Coronary artery (tissue), 2 donors: Measurements from ENCODE around the gene WDR7.

Experiments
- DNase-seq: peaks from one replicate; pipeline ENCODE4 v3.0.0-alpha.2; 2017; ENCODE audit warnings: low spot score
- H3K27ac ChIP-seq, 2 donors: fragments of 200-600 bp; sonication (generic); one replicate each; pipeline ENCODE4 v1.5.1; 2016 to 2019
- H3K4me3 ChIP-seq: fragments of 200-600 bp; sonication (generic); 2 replicates; pipeline ENCODE4 v1.5.1; 2016; ENCODE audit warnings: mild to moderate bottlenecking, moderate library complexity
- TF ChIP-seq, protein P1 (sequence below): fragments of 200-600 bp; sonication (generic); IDR thresholded peaks from one replicate; pipeline ENCODE4 v1.5.1; 2019; ENCODE audit warnings: antibody characterized with exemption

Gene WDR7

DNA sequence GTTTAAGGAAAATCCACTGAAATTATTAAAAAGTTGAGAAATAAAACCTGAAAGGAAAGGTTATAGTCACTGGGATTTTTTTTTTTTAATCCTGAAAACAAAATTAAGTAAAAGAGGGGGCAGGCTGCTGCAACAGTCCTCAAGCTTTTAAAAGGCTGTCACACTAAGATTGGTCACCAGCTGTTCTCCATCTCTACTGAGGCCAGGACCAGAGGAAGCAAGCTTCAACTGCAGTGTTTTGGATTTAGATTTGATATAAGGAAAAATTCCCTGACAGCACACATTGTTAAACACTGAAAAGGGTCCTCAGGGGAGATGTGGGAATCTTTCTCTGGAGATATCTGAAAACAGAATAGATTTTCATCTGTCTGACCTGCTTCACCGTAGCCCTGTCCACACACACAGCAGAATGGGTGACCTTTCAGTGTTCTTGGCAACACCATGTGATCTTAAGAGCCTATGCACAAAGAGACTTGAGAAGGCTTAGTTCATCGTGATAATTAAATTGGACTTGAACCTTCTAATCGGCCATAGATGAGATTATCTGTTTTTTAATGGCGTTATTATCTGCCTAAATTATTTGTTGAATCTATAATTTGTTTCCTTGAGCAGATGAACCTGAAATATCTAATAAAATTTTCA, 363.7 kb downstream of the WDR7 start:
- no peak overlapping the region for H3K27ac ChIP-seq
- TF ChIP-seq, protein P1, sequence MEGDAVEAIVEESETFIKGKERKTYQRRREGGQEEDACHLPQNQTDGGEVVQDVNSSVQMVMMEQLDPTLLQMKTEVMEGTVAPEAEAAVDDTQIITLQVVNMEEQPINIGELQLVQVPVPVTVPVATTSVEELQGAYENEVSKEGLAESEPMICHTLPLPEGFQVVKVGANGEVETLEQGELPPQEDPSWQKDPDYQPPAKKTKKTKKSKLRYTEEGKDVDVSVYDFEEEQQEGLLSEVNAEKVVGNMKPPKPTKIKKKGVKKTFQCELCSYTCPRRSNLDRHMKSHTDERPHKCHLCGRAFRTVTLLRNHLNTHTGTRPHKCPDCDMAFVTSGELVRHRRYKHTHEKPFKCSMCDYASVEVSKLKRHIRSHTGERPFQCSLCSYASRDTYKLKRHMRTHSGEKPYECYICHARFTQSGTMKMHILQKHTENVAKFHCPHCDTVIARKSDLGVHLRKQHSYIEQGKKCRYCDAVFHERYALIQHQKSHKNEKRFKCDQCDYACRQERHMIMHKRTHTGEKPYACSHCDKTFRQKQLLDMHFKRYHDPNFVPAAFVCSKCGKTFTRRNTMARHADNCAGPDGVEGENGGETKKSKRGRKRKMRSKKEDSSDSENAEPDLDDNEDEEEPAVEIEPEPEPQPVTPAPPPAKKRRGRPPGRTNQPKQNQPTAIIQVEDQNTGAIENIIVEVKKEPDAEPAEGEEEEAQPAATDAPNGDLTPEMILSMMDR: no peak
- no peak overlapping the region for H3K4me3 ChIP-seq
- DNase-seq: no peak

DNA sequence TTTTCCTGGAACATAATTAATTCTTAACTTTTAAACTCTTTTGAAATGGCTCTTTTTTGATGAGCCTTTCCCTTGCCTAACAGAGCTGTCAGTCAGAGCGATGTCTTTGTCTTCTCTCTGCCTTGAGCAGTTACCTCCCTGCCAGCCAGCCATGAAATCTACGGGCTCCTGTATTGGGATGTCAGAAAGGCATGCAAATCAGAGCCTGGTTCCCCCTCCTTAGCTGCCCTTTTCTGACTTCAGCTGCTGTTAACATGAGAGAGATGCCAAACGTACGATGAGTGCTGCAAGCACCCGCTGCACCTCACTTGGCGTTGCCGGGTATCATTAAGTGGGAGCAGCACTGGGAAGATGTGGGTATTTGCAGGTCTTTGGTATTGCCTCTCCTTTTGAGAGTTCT, 364.3 kb downstream of the WDR7 start:
- DNase-seq: no peak
- Histone ChIP-seq H3K27ac (no peak overlapping the region), H3K4me3 (no peak overlapping the region)

DNA sequence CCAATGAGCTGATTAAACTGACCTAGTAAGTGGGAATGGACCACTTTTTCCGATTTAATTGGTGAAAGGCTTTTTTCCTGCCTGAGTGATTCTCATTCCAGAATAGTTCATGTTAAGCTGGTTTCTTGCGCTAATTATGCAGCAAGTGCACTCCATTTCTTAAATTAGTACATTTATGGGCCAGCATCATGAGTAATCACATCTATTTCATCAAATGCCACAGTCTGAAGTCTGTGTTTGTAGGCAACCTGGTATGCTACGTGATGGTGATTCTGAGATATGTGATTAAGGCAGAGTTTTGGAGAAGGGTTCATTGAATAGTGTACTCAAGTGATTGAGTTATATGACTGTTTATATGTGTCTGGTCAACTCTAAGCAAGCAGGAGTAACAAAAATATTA, 367.7 kb downstream of the WDR7 start:
- DNase-seq: no peak
- no peak overlapping the region for H3K4me3 ChIP-seq
- TF ChIP-seq, protein P1: no peak
- H3K27ac ChIP-seq: no peak overlapping the region

More for the DNA sequence above, 364.3 kb downstream of the WDR7 start:
- TF ChIP-seq, protein P1: no peak

DNA sequence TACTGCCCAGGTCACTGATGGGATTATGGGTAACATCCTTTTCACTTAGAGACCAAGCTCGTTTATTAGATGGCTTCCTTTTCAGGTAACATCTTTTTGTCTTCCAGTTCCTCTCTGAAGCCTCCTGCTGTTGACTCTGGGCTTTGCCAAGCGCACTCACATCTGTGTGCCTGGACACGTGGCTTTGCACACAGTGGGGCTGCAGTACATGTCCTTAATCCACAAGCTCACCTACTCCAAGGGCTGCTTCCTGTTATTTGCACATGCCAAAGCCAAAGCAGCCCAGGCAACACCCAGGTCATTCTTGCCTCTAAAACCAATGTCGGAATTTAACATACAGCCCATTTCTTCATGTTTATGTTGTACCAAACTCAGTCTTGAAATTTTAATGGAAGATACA, 371.6 kb downstream of the WDR7 start:
- TF ChIP-seq, protein P1: no peak
- no peak overlapping the region for H3K4me3 ChIP-seq
- DNase-seq: no peak
- H3K27ac ChIP-seq: no peak overlapping the region

DNA sequence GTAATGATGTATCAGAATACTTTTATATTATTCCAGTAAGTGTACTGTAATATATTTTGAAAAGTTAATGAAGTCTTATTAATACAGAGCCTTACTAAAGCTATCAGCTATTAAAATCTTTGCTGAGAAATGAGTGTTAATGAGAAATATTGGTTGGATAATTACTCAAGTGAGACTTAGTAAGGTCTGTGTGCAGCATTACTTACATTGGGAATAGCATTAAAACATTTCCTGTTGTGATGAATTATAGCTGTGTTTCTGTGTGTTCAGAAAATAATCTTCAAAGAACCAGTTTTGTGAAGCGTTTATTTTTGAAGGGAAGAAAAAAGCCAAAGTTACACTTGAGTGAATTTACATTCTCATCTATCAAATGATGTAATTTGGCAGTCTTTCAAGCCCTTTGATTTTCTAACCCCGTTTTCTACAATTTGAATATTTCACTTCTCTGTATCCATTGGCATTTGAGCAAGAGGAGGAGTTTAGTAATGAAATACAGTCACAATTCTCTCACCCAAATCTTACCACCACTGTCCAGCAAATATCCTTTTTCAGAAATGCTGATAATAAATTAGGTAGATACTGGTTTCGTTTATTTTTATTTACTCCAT, 372.2 kb downstream of the WDR7 start:
- no peak overlapping the region for H3K27ac ChIP-seq
- DNase-seq: no peak
- TF ChIP-seq, protein P1: no peak
- H3K4me3 ChIP-seq: no peak overlapping the region

DNA sequence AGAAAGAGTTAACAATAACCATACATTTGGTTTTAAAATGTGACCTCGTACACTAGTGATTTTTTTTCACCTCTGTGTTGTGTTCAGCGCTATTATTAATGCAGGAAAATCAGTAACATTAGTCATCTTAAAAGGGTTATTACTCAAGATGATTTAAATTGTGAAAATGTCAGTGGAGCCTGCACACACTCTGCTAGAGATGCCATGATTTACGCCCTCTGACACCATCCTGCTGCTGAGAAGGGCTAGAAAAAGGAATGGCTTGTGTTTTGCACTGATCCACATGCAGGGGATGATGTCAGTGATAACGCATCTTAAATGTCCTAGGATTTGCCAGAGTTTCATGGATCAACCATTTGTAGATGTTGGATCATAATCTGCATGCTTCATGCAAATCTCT, 374.4 kb downstream of the WDR7 start:
- no peak overlapping the region for H3K27ac ChIP-seq
- TF ChIP-seq, protein P1: no peak
- no peak overlapping the region for H3K4me3 ChIP-seq
- no peak for DNase-seq

DNA sequence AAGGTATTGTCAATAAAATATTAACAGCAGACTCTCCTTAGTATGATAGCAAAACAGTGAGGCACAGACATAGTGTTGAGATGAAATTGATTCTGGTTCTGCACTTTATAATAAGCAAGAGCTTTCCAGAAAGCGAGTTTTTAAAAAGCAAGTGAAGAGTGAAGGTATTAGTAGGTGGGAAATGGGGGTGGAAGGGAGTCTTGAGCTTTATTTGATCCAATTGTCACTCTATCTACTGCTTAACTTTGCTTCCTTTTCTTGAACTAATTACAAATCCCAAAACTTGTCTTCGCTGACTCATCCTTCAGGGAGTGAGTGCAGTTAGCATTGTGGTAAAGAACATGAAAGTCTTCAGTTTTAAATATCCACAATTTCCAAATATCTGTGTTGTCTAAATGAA, 375.2 kb downstream of the WDR7 start:
- TF ChIP-seq, protein P1: no peak
- no peak for DNase-seq
- Histone ChIP-seq H3K4me3 (no peak overlapping the region), H3K27ac (no peak overlapping the region)
